CD14-positive monocyte (primary cell): ENCODE measurements around the gene SMG1. TPM values are rescaled to one million over a fixed set of nuclear protein-coding genes. Genes with fewer than 3 reads are reported as not detected.
"Not testable (repeated sequence)": the region's sequence is repeated elsewhere in the genome, so short reads cannot be mapped to it uniquely, and the experiment has no call there.

Source experiments
- DNase-seq, 3 donors: peaks; one replicate each; pipeline ENCODE4 v3.0.0-alpha.2; 2011 to 2022
- H2AFZ ChIP-seq: 2 replicates; pipeline ENCODE4 v1.6.0; 2012; ENCODE audit warnings: mild to moderate bottlenecking, low read depth, low read length, inconsistent platforms; ENCODE audit not compliant: insufficient read depth, poor library complexity, severe bottlenecking
- H3K27ac ChIP-seq, 2 donors: 1 replicate in 1 of 2; 2 replicates in 1 of 2; pipeline ENCODE4 v1.5.1; 2012 to 2013; ENCODE audit warnings: low read length in 2 of 2, control low read depth in 1 of 2, inconsistent platforms in 1 of 2, low read depth in 1 of 2, mild to moderate bottlenecking in 1 of 2
- H3K27me3 ChIP-seq, 2 donors: one replicate each; pipeline versions ENCODE4 v1.6.0 to v1.6.1; 2011 to 2013; ENCODE audit warnings: low read length in 2 of 2; ENCODE audit not compliant: control insufficient read depth in 2 of 2, insufficient read depth in 2 of 2
- H3K36me3 ChIP-seq, 2 donors: replicated peaks in 1 of 2; 1 replicate in 1 of 2; 2 replicates in 1 of 2; pipeline versions ENCODE4 v1.5.1 to v1.6.1; 2012 to 2013; ENCODE audit warnings: low read length in 2 of 2, control low read depth in 1 of 2, inconsistent platforms in 1 of 2, mild to moderate bottlenecking in 1 of 2; ENCODE audit not compliant: insufficient read depth in 2 of 2, control insufficient read depth in 1 of 2
- H3K4me1 ChIP-seq, 2 donors: 1 replicate in 1 of 2; 2 replicates in 1 of 2; pipeline versions ENCODE4 v1.5.1 to v1.6.1; 2012 to 2013; ENCODE audit warnings: low read length in 2 of 2, control low read depth in 1 of 2, inconsistent platforms in 1 of 2, mild to moderate bottlenecking in 1 of 2, moderate library complexity in 1 of 2; ENCODE audit not compliant: insufficient read depth in 2 of 2, control insufficient read depth in 1 of 2
- H3K4me2 ChIP-seq: replicated peaks from 2 replicates; pipeline ENCODE3; 2012; ENCODE audit warnings: low read length, moderate library complexity, mild to moderate bottlenecking; ENCODE audit not compliant: poor library complexity, severe bottlenecking; ENCODE audit errors: extremely low read depth
- H3K4me3 ChIP-seq, 3 experiments: fragments of 200-600 bp in 1 of 3; sonication (generic) in 1 of 3; replicated peaks in 1 of 3; 1 replicate in 2 of 3; 2 replicates in 1 of 3; pipeline ENCODE4 v1.5.1; 2011 to 2013; ENCODE audit warnings: low read length in 3 of 3, mild to moderate bottlenecking in 3 of 3, control low read depth in 2 of 3, low read depth in 2 of 3, inconsistent platforms in 1 of 3, moderate library complexity in 1 of 3
- H3K79me2 ChIP-seq: 2 replicates; pipeline ENCODE4 v1.6.0; 2012; ENCODE audit warnings: mild to moderate bottlenecking, control low read depth, inconsistent platforms, low read length, moderate library complexity; ENCODE audit not compliant: insufficient read depth
- H3K9ac ChIP-seq: 2 replicates; pipeline ENCODE4 v1.6.0; 2017; ENCODE audit warnings: low read length, mild to moderate bottlenecking; ENCODE audit not compliant: insufficient read depth, poor library complexity, severe bottlenecking
- H3K9me3 ChIP-seq, 2 donors: replicated peaks in 1 of 2; 1 replicate in 1 of 2; 2 replicates in 1 of 2; pipeline versions ENCODE4 v1.5.1 to v1.6.1; 2012 to 2013; ENCODE audit warnings: low read length in 2 of 2, control low read depth in 1 of 2; ENCODE audit not compliant: control insufficient read depth in 1 of 2, insufficient read depth in 1 of 2
- H4K20me1 ChIP-seq: 2 replicates; pipeline ENCODE4 v1.6.0; 2012; ENCODE audit warnings: mild to moderate bottlenecking, low read length, control low read depth, moderate library complexity; ENCODE audit not compliant: insufficient read depth
- H3K27ac Mint-ChIP-seq, 7 donors: one replicate each; pipeline ENCODE4 v1.8.0; 2020; ENCODE audit warnings: mild to moderate bottlenecking in 7 of 7, mixed read lengths in 7 of 7, moderate library complexity in 6 of 7, inconsistent platforms in 2 of 7
- H3K27me3 Mint-ChIP-seq, 3 donors: one replicate each; pipeline ENCODE4 v1.8.0; 2021 to 2022; ENCODE audit warnings: low read depth in 3 of 3, mild to moderate bottlenecking in 3 of 3, mixed read lengths in 3 of 3, moderate library complexity in 3 of 3, inconsistent platforms in 1 of 3
- H3K36me3 Mint-ChIP-seq, 2 donors: one replicate each; pipeline ENCODE4 v1.8.0; 2020; ENCODE audit warnings: mixed read lengths in 2 of 2, inconsistent platforms in 1 of 2, mild to moderate bottlenecking in 1 of 2
- H3K4me1 Mint-ChIP-seq: one replicate; pipeline ENCODE4 v1.8.0; 2020; ENCODE audit warnings: mild to moderate bottlenecking, mixed read lengths
- H3K4me3 Mint-ChIP-seq, 2 donors: one replicate each; pipeline ENCODE4 v1.8.0; 2020; ENCODE audit warnings: mild to moderate bottlenecking in 2 of 2, mixed read lengths in 2 of 2, moderate library complexity in 1 of 2
- H3K9me3 Mint-ChIP-seq, 7 donors: one replicate each; pipeline ENCODE4 v1.8.0; 2020 to 2022; ENCODE audit warnings: mixed read lengths in 7 of 7, mild to moderate bottlenecking in 6 of 7, moderate library complexity in 6 of 7, inconsistent platforms in 2 of 7
- WGBS: methylation state at CpG from one replicate; pipeline ENCODE4 v1.1.5; 2013; ENCODE audit warnings: missing lambda C conversion rate; ENCODE audit not compliant: insufficient coverage; 5-methylcytosine and 5-hydroxymethylcytosine counted together
- intact Hi-C, 2 donors: fragments of 100-400 bp; cut with micrococcal nuclease; formaldehyde crosslinking; loops; one replicate each; pipeline versions ENCODE4 v1.15.0 to v1.15.1; 2023
- polyA plus RNA-seq, 3 donors: library from polyadenylated mRNA; depleted of rRNA in 1 of 3; unstranded in 2 of 3; stranded (reverse) in 1 of 3; fragments of 300-500 nt in 2 of 3; fragments of >200 nt in 1 of 3; fragmentation: Illumina TruSeq in 2 of 3; gene quantifications; 1 replicate in 2 of 3; 2 replicates in 1 of 3; pipeline ENCODE4 v1.2.3, GENCODE V29; 2012 to 2021

Gene SMG1
- polyA plus RNA-seq, 3 donors, result 2.4 to 31.8 (median 7.1) TPM

DNA sequence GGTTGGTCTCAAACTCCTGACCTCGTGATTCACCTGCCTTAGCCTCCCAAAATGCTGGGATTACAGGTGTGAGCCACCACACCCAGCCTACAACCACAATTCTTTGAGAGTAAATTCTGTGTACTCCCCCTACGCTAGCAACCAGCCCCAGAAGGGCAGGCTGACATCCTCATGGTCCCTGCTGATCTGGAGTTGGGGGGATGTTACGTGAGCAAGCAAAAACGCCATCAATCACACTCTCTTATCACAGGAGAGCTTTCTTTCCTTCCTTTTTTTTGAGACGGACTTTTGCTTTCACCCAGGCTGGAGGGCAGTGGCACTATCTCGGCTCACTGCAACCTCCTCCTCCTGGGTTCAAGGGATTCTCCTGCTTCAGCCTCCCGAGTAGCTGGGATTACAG, 154.0 kb downstream of the SMG1 start:
- DNase-seq, H3K27ac Mint-ChIP-seq, H3K27me3 Mint-ChIP-seq, intact Hi-C loops, H3K4me2 ChIP-seq, H3K79me2 ChIP-seq, H3K9ac ChIP-seq, H3K27ac ChIP-seq, H2AFZ ChIP-seq, H3K9me3 Mint-ChIP-seq, H3K36me3 ChIP-seq, H3K9me3 ChIP-seq, H3K4me3 ChIP-seq, H3K36me3 Mint-ChIP-seq, H3K27me3 ChIP-seq, H4K20me1 ChIP-seq: not testable (repeated sequence)
- Mint-ChIP-seq H3K4me3 (peak overlapping the region in 1 of 2 donors; percentile 21), H3K4me1 (peaks cover 31% of the 10 kb centered on the region)
- WGBS, result 0% methylated on average over 1 of the region's 7 CpGs
- peaks cover 9 to 27% of the 10 kb centered on the region in 2 donors for H3K4me1 ChIP-seq

DNA sequence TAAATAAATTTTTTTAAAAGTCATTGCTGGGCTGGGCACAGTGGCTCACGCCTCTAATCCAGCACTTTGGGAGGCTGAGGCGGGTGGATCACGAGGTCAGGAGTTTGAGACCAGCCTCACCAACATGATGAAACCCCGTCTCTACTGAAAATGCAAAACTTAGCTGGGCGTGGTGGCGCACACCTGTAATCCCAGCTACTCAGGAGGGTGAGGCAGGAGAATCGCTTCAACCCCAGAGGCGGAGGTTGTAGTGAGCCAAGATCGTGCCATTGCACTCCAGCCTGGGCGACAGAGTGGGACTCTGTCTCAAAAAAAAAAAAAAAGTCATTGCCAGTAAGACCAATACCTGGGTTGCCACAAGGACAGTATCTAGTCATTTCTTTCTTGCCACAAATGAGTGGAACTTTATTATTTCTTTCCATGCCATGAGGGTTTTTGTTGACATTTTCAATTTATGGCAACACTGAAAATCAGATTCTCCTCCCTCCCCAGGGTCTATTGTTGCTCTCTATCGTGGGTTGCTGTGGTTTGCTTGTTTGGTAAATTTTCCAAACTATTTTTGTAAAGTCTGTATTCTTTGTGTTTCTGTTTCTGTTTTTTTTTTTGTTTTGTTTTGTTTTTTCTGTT, 155.8 kb downstream of the SMG1 start:
- peaks cover 6 to 15% of the 10 kb centered on the region in 2 donors for H3K4me1 ChIP-seq
- H4K20me1 ChIP-seq, H3K4me2 ChIP-seq, H2AFZ ChIP-seq, DNase-seq, H3K27me3 Mint-ChIP-seq, H3K79me2 ChIP-seq, H3K9ac ChIP-seq, H3K27ac Mint-ChIP-seq, intact Hi-C loops, H3K36me3 Mint-ChIP-seq, H3K27me3 ChIP-seq, H3K36me3 ChIP-seq, H3K9me3 Mint-ChIP-seq, H3K9me3 ChIP-seq, H3K4me3 Mint-ChIP-seq, H3K4me3 ChIP-seq, H3K27ac ChIP-seq: not testable (repeated sequence)
- H3K4me1 Mint-ChIP-seq, result peaks cover 23% of the 10 kb centered on the region
- WGBS, result 95% methylated on average over 8 of the region's 11 CpGs

DNA sequence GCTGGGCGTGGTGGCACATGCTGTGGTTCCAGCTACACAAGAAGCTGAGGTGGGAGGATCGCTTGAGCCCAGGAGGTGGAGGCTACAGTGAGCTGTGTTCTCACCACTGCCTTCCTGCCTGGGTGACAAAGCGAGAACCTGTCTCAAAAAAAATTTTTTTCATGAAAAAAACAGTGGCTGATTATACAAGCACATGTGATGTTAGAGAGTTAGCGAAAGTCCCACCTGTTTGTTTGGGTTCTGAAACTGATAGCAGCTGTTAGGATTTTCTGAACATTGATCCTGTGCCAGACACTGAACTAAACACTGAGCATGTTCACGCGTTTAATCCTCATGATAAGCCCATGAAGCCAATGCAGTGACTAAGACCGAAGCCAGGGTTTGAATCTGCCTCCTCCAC, 159.0 kb downstream of the SMG1 start:
- DNase-seq, H3K36me3 ChIP-seq, H3K27me3 Mint-ChIP-seq, H3K36me3 Mint-ChIP-seq, H3K4me3 Mint-ChIP-seq, intact Hi-C loops, H3K9me3 Mint-ChIP-seq, H3K27me3 ChIP-seq, H3K79me2 ChIP-seq, H3K4me2 ChIP-seq, H3K9me3 ChIP-seq, H3K4me1 Mint-ChIP-seq, H3K27ac Mint-ChIP-seq, H3K4me3 ChIP-seq, H2AFZ ChIP-seq, H3K27ac ChIP-seq, H3K4me1 ChIP-seq, H3K9ac ChIP-seq, H4K20me1 ChIP-seq: not testable (repeated sequence)
- WGBS, result 40% methylated on average over 1 of the region's 7 CpGs

DNA sequence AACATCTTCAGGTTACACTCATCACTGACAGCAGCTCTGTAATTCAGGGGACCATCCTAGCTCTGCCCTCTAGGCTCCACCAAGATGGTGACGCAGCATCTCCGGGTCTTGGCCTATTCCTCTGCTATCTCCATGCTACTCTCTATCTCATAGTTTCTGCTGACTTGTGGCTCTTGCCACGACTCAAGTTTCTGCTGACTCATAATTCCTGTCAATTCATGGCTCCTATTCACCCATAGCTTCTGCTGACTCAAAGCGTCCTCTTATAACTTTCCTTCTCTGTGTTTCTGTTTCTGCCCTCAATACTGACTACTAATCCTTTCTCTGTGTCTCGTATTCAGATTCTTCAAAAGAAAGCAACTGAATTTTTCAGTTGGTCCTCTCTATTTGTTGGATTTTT, 163.5 kb downstream of the SMG1 start:
- H3K4me1 Mint-ChIP-seq, DNase-seq, H2AFZ ChIP-seq, H3K4me3 Mint-ChIP-seq, H3K36me3 Mint-ChIP-seq, H3K79me2 ChIP-seq, H3K9me3 ChIP-seq, H3K4me1 ChIP-seq, intact Hi-C loops, H3K4me2 ChIP-seq, H3K4me3 ChIP-seq, H3K27me3 Mint-ChIP-seq, H3K27me3 ChIP-seq, H3K36me3 ChIP-seq, H3K9ac ChIP-seq, H4K20me1 ChIP-seq, H3K9me3 Mint-ChIP-seq, H3K27ac ChIP-seq, H3K27ac Mint-ChIP-seq: not testable (repeated sequence)
- no CpG with 5 or more reads among the region's 5 CpGs for WGBS
